NT2/D1 (cell line): ENCODE results near the gene NSD2.

Experiments
- DNase-seq: peaks from one replicate; pipeline ENCODE4 v3.0.0-alpha.2; 2011; ENCODE audit warnings: low read depth, low spot score
- H3K27me3 ChIP-seq: 2 replicates; pipeline ENCODE4 v1.6.0; 2011; ENCODE audit warnings: mild to moderate bottlenecking; ENCODE audit not compliant: insufficient read length, insufficient read depth
- H3K36me3 ChIP-seq: 2 replicates; pipeline ENCODE4 v1.6.1; 2011; ENCODE audit warnings: mild to moderate bottlenecking, low read length, mixed read lengths; ENCODE audit not compliant: insufficient read depth, insufficient read length
- H3K4me1 ChIP-seq: 2 replicates; pipeline ENCODE4 v1.5.1; 2011; ENCODE audit not compliant: insufficient read depth, insufficient read length
- H3K4me3 ChIP-seq: 2 replicates; pipeline ENCODE4 v1.5.1; 2011; ENCODE audit warnings: low read depth; ENCODE audit not compliant: insufficient read length
- H3K9ac ChIP-seq: 2 replicates; pipeline ENCODE4 v1.6.0; 2011; ENCODE audit warnings: low read depth; ENCODE audit not compliant: insufficient read length
- H3K9me3 ChIP-seq: 2 replicates; pipeline ENCODE4 v1.5.1; 2011; ENCODE audit warnings: mild to moderate bottlenecking, low read length; ENCODE audit not compliant: insufficient read depth
- SUZ12 ChIP-seq: IDR thresholded peaks from 2 replicates; pipeline ENCODE4 v1.6.1; 2011; ENCODE audit not compliant: insufficient read length, insufficient read depth; ENCODE audit errors: extremely low read depth
- YY1 ChIP-seq: IDR thresholded peaks from 2 replicates; pipeline ENCODE4 v1.6.1; 2011; ENCODE audit not compliant: insufficient read length, insufficient read depth
- ZNF274 ChIP-seq: IDR thresholded peaks from 2 replicates; pipeline ENCODE4 v1.6.1; 2011; ENCODE audit warnings: mild to moderate bottlenecking, low read depth, low read length

NSD2 gene

GRCh38 chr4:1895971-1896657, 24.9 kb downstream of the NSD2 start:
- Histone ChIP-seq H3K36me3 (peaks cover 38% of the 10 kb centered on the region), H3K4me3 (no peak overlapping the region), H3K9ac (no peak overlapping the region), H3K4me1 (no peaks in the 10 kb centered on the region), H3K27me3 (no peaks in the 10 kb centered on the region), H3K9me3 (no peaks in the 10 kb centered on the region)
- DNase-seq, result no peak
- TF ChIP-seq YY1 (no peak), SUZ12 (no peak), ZNF274 (no peak)

DNA sequence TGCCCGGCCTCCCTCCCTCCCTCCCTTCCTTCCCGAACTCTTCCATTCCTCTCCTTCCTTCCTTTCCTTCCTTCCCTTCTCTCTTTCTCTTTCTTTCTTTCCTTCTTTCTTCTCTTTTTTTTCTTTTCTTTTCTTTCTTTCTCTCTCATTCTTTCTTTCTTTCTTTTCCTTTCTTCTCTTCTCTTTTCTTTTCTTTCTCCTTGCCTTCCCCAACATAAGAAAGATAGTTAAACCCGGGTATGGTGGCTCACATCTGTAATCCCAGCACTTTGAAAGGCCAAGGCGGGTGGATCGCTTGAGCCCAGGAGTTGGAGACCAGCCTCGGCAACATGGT, 25.4 kb downstream of the NSD2 start:
- H3K36me3 ChIP-seq, result peaks cover 43% of the 10 kb centered on the region

GRCh38 chr4:1898007-1898406, 26.8 kb downstream of the NSD2 start:
- H3K4me1 ChIP-seq, result peaks cover 4% of the 10 kb centered on the region
- H3K27me3 ChIP-seq, result no peaks in the 10 kb centered on the region
- TF ChIP-seq SUZ12, result no peak
- TF ChIP-seq YY1, result no peak
- TF ChIP-seq ZNF274, result no peak
- no peaks in the 10 kb centered on the region for H3K9me3 ChIP-seq
- H3K4me3 ChIP-seq, result no peak overlapping the region
- DNase-seq, result no peak
- no peak overlapping the region for H3K9ac ChIP-seq
- H3K36me3 ChIP-seq, result peaks cover 52% of the 10 kb centered on the region

More for the DNA sequence above, 25.4 kb downstream of the NSD2 start:
- Histone ChIP-seq H3K9ac (no peak overlapping the region), H3K9me3 (no peaks in the 10 kb centered on the region), H3K4me3 (no peak overlapping the region), H3K4me1 (peaks cover 2% of the 10 kb centered on the region), H3K27me3 (no peaks in the 10 kb centered on the region)
- no peak for DNase-seq
- no peak for TF ChIP-seq YY1
- TF ChIP-seq ZNF274, result no peak
- TF ChIP-seq SUZ12, result no peak

DNA sequence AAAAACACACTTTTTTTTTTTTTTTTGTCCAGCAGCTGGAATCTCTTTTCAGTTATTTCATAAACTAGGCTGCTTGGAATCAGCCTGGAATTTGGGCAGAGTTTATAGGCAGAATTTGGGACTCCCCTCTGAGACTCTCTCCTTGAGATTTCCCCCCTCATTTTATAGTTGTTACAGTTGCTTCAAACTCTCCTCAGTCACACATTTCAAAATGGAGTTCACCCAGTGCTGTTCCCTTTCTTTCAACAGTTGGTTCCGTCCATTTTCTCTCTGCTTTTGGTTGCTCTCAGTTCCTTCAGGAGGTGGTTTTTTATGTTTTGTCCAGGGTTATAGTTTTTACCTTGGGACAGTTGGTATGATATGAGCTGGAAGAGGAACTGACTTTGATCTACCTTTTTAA, 27.5 kb downstream of the NSD2 start:
- Histone ChIP-seq H3K4me3 (no peak overlapping the region), H3K27me3 (no peaks in the 10 kb centered on the region), H3K9ac (no peak overlapping the region), H3K4me1 (peaks cover 4% of the 10 kb centered on the region), H3K36me3 (peaks cover 50% of the 10 kb centered on the region), H3K9me3 (no peaks in the 10 kb centered on the region)
- TF ChIP-seq ZNF274 (no peak), YY1 (no peak), SUZ12 (no peak)
- DNase-seq, result no peak

- H3K9me3 ChIP-seq, result no peaks in the 10 kb centered on the region
- TF ChIP-seq SUZ12 (no peak), ZNF274 (no peak), YY1 (no peak)
- DNase-seq, result peak; percentile 68
- peaks cover 4% of the 10 kb centered on the region for H3K4me1 ChIP-seq
- no peak overlapping the region for H3K4me3 ChIP-seq
- H3K36me3 ChIP-seq, result peaks cover 53% of the 10 kb centered on the region
- no peaks in the 10 kb centered on the region for H3K27me3 ChIP-seq
- no peak overlapping the region for H3K9ac ChIP-seq
These were observed 28.2 kb downstream of the NSD2 start for GRCh38 chr4:1899149-1900086.

- no peaks in the 10 kb centered on the region for H3K27me3 ChIP-seq
- TF ChIP-seq YY1 (no peak), ZNF274 (no peak), SUZ12 (no peak)
- no peaks in the 10 kb centered on the region for H3K9me3 ChIP-seq
- H3K36me3 ChIP-seq, result peaks cover 56% of the 10 kb centered on the region
- no peak overlapping the region for H3K9ac ChIP-seq
- peaks cover 4% of the 10 kb centered on the region for H3K4me1 ChIP-seq
- no peak for DNase-seq
- no peak overlapping the region for H3K4me3 ChIP-seq
These were observed 28.9 kb downstream of the NSD2 start for GRCh38 chr4:1900087-1900433.

GRCh38 chr4:1900624-1901023, 29.4 kb downstream of the NSD2 start:
- no peak for TF ChIP-seq YY1
- TF ChIP-seq SUZ12, result no peak
- TF ChIP-seq ZNF274, result no peak
- Histone ChIP-seq H3K4me3 (no peak overlapping the region), H3K9me3 (no peaks in the 10 kb centered on the region), H3K9ac (no peak overlapping the region), H3K36me3 (peaks cover 62% of the 10 kb centered on the region), H3K4me1 (peaks cover 4% of the 10 kb centered on the region), H3K27me3 (no peaks in the 10 kb centered on the region)
- no peak for DNase-seq
